Stimulated activated effector memory CD8-positive, alpha-beta T cell treated with anti-CD3 and anti-CD28 coated beads, Interleukin-12 subunit alpha, Interleukin-12 subunit beta, amount 100 ng/mL, for 72 hours (primary cell): ENCODE measurements around the gene NRCAM.
A peak's percentile ranks its signal among the peaks of the same experiment; 100 is the strongest.
"Not testable (repeated sequence)": the region's sequence is repeated elsewhere in the genome, so short reads cannot be mapped to it uniquely, and the experiment has no call there.

Experiments used
- ATAC-seq: fragments of 150-1000 bp; cut with Tn5 transposase; 2 replicates; pipeline ENCODE4 v1.10.0; 2021
- DNase-seq, 2 donors: peaks; one replicate each; pipeline ENCODE4 v3.0.0; 2021 to 2022; ENCODE audit warnings: low spot score in 2 of 2
- H3K27ac Mint-ChIP-seq: one replicate; pipeline ENCODE4 v1.8.0; 2022; ENCODE audit warnings: mild to moderate bottlenecking, mixed read lengths
- H3K36me3 Mint-ChIP-seq: one replicate; pipeline ENCODE4 v1.8.0; 2022; ENCODE audit warnings: mild to moderate bottlenecking, mixed read lengths
- H3K4me1 Mint-ChIP-seq: one replicate; pipeline ENCODE4 v1.8.0; 2022; ENCODE audit warnings: mixed read lengths
- H3K4me3 Mint-ChIP-seq: one replicate; pipeline ENCODE4 v1.8.0; 2022; ENCODE audit warnings: mild to moderate bottlenecking, mixed read lengths
- H3K9me3 Mint-ChIP-seq: one replicate; pipeline ENCODE4 v1.8.0; 2022; ENCODE audit warnings: mixed read lengths

Gene NRCAM

DNA sequence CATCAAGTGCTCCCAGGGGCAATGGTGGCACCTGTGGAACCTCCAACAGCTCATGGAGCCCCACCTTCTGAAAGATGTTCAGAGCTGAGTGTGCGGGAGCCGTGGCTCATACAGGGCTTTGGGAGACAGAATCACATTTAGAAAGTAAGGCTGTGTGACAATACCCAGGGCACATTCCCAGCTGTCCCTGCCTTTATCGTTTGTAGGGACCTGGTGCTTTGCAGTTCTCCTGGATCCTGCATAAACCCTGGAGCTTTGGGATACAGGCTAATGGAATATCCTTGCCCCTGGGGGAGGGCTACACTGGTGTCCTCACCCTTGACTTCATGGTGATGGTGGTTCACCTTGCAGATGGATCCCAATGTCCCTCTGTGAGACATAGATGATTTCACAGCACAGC lies 191.2 kb downstream of the NRCAM start:
- Mint-ChIP-seq H3K36me3 (no peaks in the 10 kb centered on the region), H3K9me3 (no peaks in the 10 kb centered on the region), H3K27ac (no peak overlapping the region), H3K4me3 (no peak overlapping the region), H3K4me1 (no peaks in the 10 kb centered on the region)
- no peak for ATAC-seq
- DNase-seq = no peak

DNA sequence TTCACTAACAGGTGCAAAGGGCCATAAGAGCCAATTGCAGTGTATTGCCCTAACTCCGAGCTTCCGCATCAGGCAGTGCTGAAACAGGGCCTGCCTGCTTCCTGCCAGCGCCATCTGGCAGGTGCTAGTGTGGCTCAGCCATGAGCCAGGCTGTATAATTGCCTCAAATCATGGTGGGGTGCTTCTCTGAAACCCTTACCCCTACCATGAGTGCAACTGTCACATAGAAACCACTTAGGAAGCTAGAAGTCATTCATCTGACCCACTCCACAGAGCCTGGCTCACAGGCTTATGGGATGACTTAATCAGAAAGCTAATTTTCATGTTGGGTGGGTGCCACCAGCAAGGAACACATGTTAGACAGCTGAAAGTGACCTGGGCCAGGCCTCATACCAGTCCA lies 192.8 kb downstream of the NRCAM start:
- H3K4me3 Mint-ChIP-seq = no peak overlapping the region
- H3K4me1 Mint-ChIP-seq = no peaks in the 10 kb centered on the region
- no peaks in the 10 kb centered on the region for H3K36me3 Mint-ChIP-seq
- H3K9me3 Mint-ChIP-seq = peaks cover 4% of the 10 kb centered on the region
- DNase-seq (no peak), ATAC-seq (no peak)
- H3K27ac Mint-ChIP-seq = no peak overlapping the region

DNA sequence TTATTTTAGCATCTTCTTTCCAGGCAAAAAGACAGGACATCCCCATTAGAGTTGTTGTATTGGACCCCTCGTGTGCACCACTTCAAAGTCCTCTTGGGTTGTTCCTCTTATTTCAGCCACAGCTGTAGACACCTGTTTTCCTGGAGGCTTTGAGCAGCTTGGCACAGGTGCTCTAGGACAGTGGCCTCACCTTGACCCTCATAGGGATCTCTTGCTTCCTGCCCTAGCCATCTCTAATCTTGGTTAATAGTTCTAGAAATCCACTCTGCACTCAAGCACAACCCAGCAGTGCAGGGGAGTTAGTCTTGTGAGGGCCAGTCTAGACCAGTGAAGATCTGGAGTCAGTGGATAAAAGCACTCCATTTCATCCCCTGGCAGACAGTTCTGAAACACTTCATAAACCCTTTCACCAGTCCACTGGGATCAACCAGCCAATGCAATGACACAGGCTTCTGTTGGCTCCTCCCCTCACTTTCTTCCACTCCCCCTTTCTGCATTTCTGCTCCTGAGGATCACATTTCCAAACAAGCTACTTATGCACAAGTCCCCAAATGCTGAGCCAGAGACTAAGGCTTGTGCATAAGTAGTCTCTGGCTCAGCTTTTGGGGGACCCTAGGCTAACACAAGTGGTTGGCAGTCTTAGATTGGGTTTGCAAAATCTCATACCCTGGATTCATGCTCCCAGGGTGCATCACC lies 194.5 kb downstream of the NRCAM start:
- Mint-ChIP-seq H3K4me1 (no peaks in the 10 kb centered on the region), H3K9me3 (peaks cover 4% of the 10 kb centered on the region), H3K27ac (no peak overlapping the region), H3K36me3 (no peaks in the 10 kb centered on the region), H3K4me3 (no peak overlapping the region)
- no peak for ATAC-seq
- DNase-seq = no peak

DNA sequence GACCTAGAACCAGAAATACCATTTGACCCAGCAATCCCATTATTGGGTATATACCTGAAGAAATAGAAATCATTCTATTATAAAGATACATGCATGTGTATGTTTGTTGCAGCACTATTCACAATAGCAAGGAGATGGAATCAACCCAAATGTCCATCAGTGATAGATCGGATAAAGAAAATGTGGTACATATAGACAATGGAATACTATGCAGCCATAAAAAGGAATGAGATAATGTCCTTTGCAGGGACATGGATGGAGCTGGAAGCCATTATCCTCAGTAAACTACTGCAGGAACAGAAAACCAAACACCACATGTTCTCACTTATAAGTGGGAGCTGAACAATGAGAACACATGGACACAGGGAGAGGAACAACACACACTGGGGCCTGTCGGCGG lies 196.8 kb downstream of the NRCAM start:
- not testable (repeated sequence) for ATAC-seq, H3K9me3 Mint-ChIP-seq, H3K36me3 Mint-ChIP-seq, DNase-seq, H3K4me3 Mint-ChIP-seq, H3K4me1 Mint-ChIP-seq, H3K27ac Mint-ChIP-seq

DNA sequence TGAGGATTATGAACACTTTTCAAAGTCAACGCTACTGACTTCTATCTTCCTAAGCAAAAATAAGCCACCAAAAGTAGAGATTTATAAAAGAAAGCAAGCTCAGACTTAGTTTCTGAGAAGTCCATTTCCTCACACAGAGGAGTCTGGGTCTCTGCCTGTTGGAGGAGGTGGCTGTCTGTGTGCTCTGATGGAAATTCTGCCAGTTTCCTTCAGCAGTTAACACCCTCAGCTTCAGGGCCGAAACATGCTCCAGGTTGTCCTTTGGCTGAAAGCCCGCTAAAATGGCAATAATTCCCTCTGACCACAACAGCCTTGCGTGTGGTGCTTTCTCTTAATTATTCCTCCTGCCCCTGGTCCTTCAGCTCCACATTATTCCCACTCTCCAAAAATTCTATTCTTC lies 198.3 kb downstream of the NRCAM start:
- no peaks in the 10 kb centered on the region for H3K4me1 Mint-ChIP-seq
- H3K27ac Mint-ChIP-seq = no peak overlapping the region
- DNase-seq (no peak), ATAC-seq (no peak)
- H3K9me3 Mint-ChIP-seq = peaks cover 4% of the 10 kb centered on the region
- H3K36me3 Mint-ChIP-seq = no peaks in the 10 kb centered on the region
- no peak overlapping the region for H3K4me3 Mint-ChIP-seq

DNA sequence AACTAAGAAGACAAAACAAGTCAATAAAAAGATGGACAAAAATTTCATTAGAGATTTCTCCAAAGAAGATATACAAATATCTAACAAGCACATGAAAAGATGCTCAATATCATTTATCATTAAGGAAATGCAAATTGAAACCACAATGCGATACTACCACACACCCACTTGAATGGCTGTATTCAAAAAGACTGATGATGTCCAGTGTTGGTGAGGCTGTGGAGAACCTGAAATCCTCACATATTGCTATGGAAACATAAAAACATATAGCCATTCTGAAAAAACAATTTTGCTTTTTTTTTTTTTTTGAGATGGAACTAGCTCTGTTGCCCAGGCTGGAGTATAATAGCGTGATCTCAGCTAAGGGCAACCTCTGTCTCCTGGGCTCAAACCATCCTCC lies 202.0 kb downstream of the NRCAM start:
- H3K27ac Mint-ChIP-seq = no peak overlapping the region
- peaks cover under 1% of the 10 kb centered on the region for H3K9me3 Mint-ChIP-seq
- no peaks in the 10 kb centered on the region for H3K4me1 Mint-ChIP-seq
- no peak overlapping the region for H3K4me3 Mint-ChIP-seq
- ATAC-seq = no peak
- no peak for DNase-seq
- no peaks in the 10 kb centered on the region for H3K36me3 Mint-ChIP-seq

DNA sequence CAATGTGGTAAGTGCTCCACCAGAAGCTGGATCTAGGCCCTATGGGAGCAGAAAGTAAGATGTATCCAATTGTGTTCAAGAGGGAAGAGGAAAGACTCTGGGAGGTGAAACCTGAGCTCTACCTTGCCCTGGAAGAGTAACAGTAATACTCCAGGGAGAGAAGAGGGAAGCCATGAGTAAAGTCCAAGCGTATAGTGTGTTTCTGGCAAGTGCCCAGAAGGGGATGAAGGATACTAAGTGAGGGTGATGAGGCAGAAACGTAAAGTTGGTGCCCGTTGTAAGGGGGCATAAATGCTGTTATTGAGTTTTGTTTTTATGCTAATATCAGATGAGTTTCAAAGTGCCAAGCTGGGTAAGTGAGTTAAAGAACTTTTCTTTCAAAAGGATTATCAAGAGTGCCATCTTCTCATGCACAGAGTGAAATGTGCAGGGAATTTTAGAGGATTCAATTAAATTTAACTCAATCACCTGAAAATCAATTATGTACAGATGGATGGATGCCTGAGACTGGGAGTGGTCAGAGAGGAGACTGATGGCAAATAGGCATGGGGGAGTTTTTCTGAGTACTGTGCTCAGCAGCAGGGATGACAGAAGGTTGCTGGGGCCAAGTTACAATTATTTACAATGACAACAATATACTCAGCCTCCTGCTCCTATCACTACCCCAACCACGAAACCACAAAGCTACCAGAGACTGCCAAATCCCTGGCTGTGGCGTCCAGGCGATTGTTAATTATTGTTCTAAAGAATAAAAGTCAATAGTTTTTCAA lies 202.8 kb downstream of the NRCAM start:
- no peaks in the 10 kb centered on the region for H3K36me3 Mint-ChIP-seq
- no peak overlapping the region for H3K27ac Mint-ChIP-seq
- no peak overlapping the region for H3K4me3 Mint-ChIP-seq
- no peaks in the 10 kb centered on the region for H3K4me1 Mint-ChIP-seq
- DNase-seq (no peak), ATAC-seq (no peak)
- no peaks in the 10 kb centered on the region for H3K9me3 Mint-ChIP-seq

DNA sequence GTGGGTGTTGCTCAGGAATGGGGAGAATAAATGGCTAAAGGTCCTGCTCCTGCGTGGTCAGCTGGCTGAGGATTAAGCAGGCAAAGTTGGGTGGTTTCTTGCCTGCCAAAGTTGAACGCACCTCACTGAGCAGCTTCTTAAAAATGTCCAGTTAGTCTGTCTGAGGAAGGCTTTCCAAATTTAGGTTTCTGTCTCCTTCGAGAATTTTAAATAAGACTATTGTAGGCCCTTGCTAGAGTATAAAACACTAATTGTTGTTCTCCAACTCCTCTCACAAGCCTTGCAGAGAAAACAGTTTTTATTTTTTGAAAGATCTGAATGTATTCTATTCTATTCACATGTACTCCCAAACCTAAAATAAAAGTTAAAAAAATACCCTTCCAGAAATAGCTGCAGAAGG lies 204.1 kb downstream of the NRCAM start:
- no peaks in the 10 kb centered on the region for H3K4me1 Mint-ChIP-seq
- no peak overlapping the region for H3K4me3 Mint-ChIP-seq
- ATAC-seq (no peak), DNase-seq (no peak)
- H3K27ac Mint-ChIP-seq = no peak overlapping the region
- no peaks in the 10 kb centered on the region for H3K36me3 Mint-ChIP-seq
- H3K9me3 Mint-ChIP-seq = no peaks in the 10 kb centered on the region

DNA sequence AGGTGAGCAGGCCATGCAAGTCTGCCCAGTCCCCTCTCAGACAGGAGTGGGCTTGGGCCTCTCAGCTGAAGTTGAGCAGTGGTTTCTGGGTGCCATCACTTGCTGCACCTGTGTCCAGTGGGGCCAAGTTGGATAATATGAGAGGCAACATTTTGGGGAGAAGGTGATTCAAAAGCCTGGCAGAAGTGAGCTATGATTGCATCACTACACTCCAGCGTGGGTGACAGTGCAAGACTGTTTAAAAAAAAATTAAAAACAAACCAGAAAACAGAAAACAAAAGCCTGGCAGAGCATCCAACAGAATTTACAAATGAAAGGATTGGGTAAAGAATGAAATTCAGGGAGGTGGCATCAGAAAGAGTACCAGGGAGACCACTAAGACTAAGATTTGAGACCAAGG lies 204.5 kb downstream of the NRCAM start:
- Mint-ChIP-seq H3K27ac (no peak overlapping the region), H3K36me3 (no peaks in the 10 kb centered on the region), H3K9me3 (no peaks in the 10 kb centered on the region), H3K4me1 (no peaks in the 10 kb centered on the region), H3K4me3 (no peak overlapping the region)
- peak; percentile 37 for ATAC-seq
- no peak for DNase-seq

DNA sequence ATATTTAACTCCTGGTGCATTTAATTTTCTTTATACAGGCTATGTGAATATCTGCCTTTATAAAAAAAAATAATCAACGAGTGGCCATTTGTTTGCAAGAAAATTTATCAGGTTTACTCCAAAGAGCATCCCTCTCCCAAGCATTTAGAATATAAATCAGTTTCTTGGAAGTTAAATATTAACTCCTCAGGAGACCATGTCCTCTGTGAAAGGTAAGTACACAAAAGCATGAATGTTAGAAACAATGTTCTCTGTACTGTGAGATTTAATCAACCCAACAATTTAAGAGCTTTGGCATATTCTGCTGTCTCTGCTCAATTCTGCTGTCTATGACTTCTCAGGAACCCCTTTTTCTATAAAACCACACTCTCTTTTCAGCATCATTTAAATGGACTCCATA lies 206.8 kb downstream of the NRCAM start:
- ATAC-seq = no peak
- Mint-ChIP-seq H3K36me3 (no peaks in the 10 kb centered on the region), H3K27ac (no peak overlapping the region), H3K4me1 (no peaks in the 10 kb centered on the region), H3K9me3 (no peaks in the 10 kb centered on the region), H3K4me3 (no peak overlapping the region)
- DNase-seq = no peak

DNA sequence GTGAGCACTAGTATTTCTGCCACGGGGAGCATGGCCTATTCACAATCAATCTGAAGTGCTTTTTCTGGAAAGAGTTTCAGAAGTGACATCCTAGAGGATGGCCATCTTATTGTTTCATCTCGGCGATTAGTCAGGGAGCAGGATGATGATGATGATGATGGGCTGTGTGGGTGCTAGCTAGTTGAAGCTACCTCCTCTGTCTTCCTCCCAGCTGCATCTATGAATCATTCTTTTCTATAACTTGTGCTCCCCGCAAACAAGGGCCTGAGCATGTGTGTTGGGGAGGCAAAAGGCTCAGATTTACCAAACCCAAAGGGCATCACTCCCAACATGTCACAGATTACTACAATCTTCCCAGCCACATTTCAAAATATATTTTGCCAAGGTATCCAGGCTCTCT lies 207.4 kb downstream of the NRCAM start:
- no peak for DNase-seq
- no peak for ATAC-seq
- no peaks in the 10 kb centered on the region for H3K36me3 Mint-ChIP-seq

DNA sequence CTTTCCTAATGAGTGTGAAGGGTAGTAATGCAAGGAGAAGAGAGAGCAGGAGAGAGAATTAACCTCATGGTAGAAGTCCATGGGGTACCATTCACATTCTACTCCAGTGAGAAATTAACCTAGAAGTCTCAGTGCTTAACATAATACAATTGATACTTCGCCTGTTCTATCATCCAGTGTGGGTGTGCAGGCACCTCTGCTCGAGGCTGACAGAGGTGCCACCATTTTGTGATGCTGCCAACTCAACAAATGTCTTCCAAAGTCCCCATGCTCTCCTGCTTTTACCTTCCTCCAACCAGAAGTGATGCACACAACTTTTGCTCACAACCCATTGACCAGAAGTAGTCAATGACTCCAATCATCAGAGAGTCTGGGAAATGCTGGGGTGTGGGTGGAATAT lies 207.8 kb downstream of the NRCAM start:
- Mint-ChIP-seq H3K27ac (no peak overlapping the region), H3K4me1 (no peaks in the 10 kb centered on the region), H3K36me3 (no peaks in the 10 kb centered on the region), H3K4me3 (no peak overlapping the region), H3K9me3 (no peaks in the 10 kb centered on the region)
- no peak for ATAC-seq
- no peak for DNase-seq

More for the DNA sequence above, 207.4 kb downstream of the NRCAM start:
- no peak overlapping the region for H3K27ac Mint-ChIP-seq
- no peak overlapping the region for H3K4me3 Mint-ChIP-seq
- no peaks in the 10 kb centered on the region for H3K9me3 Mint-ChIP-seq
- no peaks in the 10 kb centered on the region for H3K4me1 Mint-ChIP-seq

DNA sequence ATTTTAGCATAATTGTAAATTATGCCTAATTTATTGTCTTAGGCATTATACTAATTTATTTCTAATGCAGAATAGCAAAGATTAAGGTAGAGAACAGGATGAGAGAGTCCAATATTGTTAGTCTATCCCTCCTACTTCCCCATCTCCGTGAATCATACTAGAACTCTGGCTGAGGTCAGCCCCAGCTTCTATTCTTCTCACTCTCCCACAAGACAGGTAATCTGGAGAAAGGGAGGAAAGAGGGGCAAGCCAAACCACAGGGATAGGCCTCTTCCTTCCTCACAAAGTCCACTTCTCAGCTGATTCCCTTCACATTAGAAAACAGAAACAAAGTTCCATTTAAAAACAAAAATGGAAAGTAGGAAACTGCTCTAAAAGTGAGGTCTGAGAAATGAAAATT lies 208.6 kb downstream of the NRCAM start:
- Mint-ChIP-seq H3K36me3 (no peaks in the 10 kb centered on the region), H3K9me3 (no peaks in the 10 kb centered on the region), H3K4me3 (no peak overlapping the region), H3K4me1 (no peaks in the 10 kb centered on the region), H3K27ac (no peak overlapping the region)
- DNase-seq (no peak), ATAC-seq (no peak)

DNA sequence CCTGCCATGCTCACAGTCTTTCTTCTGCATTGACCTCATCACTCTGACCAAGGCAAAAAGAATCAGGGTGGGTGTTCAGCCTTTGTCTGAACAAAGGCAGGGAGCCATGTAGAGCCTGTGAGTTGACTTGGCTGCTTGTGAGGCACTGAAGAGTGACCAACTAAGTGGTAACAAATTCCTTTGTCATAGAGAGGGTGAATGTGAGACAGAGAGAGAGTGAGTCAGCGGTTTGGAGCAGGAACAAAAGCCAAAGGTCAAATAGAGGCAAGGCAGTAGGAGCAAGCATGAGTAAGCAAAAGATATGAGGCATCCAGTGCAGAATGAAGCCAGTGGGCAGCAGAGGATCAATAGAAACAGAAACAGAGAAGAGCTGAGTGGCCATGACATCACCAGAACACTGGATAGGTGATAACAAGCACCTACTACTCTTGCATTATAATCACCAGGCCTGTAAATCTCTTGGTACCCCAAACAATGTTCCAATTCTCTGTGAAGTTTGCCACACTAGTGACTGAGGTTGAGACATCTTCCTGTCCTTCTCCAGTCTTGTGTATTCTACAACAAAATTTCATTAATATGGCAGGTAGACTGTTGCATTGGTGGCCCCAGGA lies 209.9 kb downstream of the NRCAM start:
- no peak overlapping the region for H3K27ac Mint-ChIP-seq
- DNase-seq (no peak), ATAC-seq (peak; percentile 57)
- H3K9me3 Mint-ChIP-seq = no peaks in the 10 kb centered on the region
- no peaks in the 10 kb centered on the region for H3K36me3 Mint-ChIP-seq
- H3K4me1 Mint-ChIP-seq = no peaks in the 10 kb centered on the region
- no peak overlapping the region for H3K4me3 Mint-ChIP-seq

DNA sequence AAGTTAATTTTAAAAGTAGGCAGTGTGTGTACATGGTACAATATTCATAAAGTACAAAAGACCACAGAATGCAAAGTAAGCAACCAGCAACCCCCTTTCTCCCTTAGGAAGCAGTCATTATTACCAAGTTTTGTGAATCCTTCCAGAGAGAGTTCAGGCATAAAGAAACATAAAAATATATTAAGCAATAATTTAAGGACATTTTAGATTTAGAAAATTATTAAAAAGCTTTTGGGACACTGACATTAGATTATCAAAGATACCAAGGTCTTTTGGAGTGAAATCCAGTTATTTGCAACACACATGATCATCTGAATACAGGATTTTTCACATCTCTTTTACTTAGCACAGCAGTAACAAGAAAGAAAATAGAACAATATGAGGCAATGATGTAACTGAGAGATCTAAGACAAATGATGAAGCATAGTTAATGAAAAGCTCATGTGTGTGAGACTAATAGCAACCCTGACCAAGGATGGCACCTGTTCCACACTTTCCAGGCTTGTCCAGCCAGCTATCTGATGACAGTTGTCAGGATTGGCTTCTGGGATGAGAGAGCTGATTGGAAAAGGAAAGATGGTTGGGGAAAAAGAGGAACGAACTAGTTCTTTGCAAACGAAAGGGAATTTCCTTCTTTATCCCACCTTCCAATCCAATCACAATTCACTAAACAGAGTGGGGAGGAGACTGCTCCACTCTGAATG lies 210.6 kb downstream of the NRCAM start:
- Mint-ChIP-seq H3K36me3 (no peaks in the 10 kb centered on the region), H3K9me3 (no peaks in the 10 kb centered on the region), H3K4me1 (no peaks in the 10 kb centered on the region), H3K27ac (no peak overlapping the region), H3K4me3 (no peak overlapping the region)
- DNase-seq = no peak
- no peak for ATAC-seq
